ENCODE measurements around the gene PNPLA1.
"Not testable (repeated sequence)": the region's sequence is repeated elsewhere in the genome, so short reads cannot be mapped to it uniquely, and the experiment has no call there.

The PNPLA1 gene

GRCh38 chr6:36337814-36338213 is 68.0 kb downstream of the PNPLA1 start:
- DNase-seq: no peak

GRCh38 chr6:36338223-36338622 is 68.4 kb downstream of the PNPLA1 start:
- not testable (repeated sequence) for DNase-seq

DNA sequence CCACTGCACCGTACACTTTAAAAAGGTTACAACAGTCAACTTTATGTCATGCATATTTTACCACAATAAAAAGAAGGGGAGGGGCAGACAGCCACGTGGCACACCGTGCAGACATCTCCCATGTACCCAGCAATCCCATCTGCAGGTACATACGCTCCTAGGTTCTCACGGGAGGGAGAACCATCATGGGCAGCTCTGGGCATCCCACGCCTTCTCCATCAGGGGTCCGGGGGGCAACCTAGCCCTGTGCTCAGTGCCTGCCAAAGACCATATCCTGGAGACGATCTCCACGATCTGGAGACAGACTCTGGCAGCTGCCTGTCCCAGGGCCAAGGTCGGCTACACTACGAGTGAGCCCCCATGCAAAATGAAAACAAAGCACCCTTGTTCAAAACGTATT is 69.3 kb downstream of the PNPLA1 start:
- DNase-seq: no peak

GRCh38 chr6:36340306-36340617 is 70.4 kb downstream of the PNPLA1 start:
- no peak for DNase-seq

DNA sequence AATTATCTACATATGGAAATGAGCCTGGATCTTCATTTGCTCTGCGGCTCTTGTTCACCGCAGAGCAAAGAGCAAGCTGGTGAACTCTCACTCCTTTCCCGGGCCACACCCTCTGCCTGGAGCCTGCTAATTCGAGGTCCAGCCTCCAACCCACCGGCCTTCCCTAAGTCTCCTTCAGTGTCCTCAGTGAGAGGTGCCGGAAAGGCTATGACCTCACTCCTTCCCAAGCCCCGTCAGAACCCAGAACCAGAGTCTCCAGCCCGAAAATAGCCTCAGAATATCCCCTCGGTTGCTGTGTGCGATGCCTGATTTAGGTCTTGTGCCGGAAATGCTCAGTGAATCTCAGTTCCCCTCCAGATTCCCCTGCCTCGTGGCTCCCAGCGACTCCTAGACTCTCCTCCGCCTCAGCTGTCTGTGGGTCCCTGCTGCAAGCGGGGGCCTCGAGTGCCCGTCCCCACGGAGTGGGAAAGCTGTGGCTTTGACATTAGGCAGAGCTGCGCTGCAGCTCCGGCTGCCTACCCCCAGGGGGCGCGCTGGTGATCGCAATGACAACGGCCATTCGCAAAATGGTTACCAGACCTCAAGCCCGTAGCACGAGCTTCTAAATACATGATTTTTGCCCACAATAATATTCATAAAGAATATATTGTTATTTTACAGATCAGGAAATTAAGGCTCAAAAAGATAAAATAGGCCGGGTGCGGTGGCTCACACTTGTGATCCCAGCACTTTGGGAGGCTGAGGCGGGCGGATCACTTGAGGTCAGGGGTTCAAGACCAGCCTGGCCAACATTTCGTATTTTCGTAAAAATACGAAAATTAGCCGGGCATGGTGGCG is 71.0 kb downstream of the PNPLA1 start:
- DNase-seq: peak; percentile 80

GRCh38 chr6:36343109-36343680 is 73.3 kb downstream of the PNPLA1 start:
- DNase-seq: no peak

GRCh38 chr6:36345681-36346466 is 76.0 kb downstream of the PNPLA1 start:
- DNase-seq: no peak

DNA sequence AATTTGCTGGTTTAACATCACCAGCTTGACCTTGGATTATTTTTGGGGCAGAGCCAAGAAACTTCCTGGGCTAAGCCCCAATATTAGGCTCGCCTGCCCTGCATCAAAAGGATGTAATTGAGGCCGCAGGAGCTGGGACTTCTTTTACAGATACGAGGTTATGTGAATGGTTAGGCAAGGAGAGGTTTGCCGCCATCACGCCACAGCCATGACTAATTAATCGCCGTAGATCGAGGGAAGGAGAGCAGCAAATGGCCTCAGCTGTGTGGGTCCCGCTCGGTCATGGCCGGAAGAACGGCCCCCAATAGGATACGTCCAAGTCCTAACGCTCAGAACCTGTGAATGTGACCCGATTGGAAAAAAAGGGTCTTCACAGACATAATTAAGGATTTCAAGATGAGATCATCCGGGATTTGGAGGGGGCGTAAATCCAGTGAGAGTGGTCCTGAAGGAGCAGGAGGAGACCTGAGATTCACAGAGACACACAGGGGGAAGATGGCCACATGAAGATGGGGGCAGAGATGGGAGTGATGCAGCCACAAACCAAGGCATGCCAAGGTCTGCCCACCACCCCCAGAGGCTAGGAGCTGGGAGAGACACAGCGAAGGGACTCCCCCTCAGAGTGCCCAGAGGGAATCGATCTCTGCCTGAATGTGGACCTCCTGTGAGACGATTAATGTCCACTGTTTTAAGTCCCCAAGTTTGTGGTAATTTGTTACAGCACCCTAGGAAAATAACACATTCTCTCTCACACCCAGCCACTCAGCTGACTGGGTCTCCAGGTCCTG is 76.8 kb downstream of the PNPLA1 start:
- no peak for DNase-seq

GRCh38 chr6:36347621-36348020 is 77.8 kb downstream of the PNPLA1 start:
- DNase-seq: no peak

- no peak for DNase-seq
Observed at GRCh38 chr6:36349240-36349639, 79.4 kb downstream of the PNPLA1 start.

- DNase-seq: no peak
Observed at GRCh38 chr6:36350082-36350481, 80.2 kb downstream of the PNPLA1 start.

DNA sequence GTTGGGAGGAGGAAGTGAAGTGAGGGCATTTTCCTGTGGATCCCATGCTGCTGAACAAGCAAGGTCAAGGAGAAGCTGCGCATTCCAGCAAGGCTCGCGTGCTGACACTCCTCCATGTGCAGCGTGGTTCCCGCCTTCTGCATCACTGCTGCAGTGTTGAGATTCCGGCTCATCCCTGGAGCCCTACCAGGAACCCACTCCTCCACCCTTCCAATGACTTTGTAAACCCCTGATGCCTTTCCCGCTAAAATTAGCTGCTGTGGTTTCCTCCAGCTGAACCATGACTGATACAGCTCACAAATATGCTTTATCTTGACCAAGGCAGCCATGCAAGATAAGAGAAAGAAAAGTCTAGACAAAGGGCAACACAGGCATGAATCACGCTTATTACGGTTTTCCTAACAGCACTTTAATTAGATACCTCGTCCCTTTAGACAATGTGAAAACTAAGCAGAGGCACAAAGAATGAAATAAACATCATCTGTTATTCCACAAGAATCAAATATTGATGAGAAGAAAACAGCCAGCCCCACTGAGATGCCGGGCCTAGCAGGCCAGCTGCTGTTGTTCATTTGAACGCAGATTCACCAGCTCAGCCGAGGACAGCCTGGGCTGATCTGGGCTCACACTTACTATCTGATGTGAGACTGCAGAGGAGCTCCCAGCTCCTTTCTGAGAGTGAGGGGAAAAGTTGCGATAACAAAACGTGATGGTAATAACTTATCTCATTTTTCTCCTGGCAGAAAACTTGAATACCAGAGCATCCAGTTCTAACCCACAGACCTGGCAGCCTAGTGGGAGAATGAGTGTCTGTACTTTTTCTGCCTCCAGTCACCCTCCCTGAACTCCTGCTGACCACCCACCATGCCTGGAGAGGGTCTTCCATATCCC is 81.1 kb downstream of the PNPLA1 start:
- no peak for DNase-seq

- no peak for DNase-seq
Observed at GRCh38 chr6:36352477-36353157, 82.8 kb downstream of the PNPLA1 start.

- DNase-seq: no peak
Observed at GRCh38 chr6:36353411-36353915, 83.6 kb downstream of the PNPLA1 start.

GRCh38 chr6:36355819-36356218 is 86.0 kb downstream of the PNPLA1 start:
- no peak for DNase-seq

DNA sequence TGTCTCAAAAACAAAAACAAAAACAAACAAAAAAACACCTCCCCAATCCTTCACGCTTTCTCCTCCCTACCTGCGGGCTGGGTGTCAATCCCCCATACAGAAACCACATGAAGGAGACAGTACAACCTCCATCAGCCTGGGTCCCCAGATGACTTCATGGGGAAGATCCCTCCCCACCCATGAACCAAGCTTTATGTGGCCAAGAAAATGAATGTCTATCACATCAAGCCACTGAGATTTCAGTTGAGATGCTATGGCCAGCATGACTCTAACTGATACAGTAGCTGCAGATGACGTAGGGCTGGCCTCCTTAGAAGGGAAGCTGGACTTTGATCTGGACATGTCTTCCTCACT is 88.0 kb downstream of the PNPLA1 start:
- DNase-seq: no peak

Data from NCI-H82 (cell line).